ENCODE results near the gene AAGAB.
"Not testable (repeated sequence)": the region's sequence is repeated elsewhere in the genome, so short reads cannot be mapped to it uniquely, and the experiment has no call there.

DNA sequence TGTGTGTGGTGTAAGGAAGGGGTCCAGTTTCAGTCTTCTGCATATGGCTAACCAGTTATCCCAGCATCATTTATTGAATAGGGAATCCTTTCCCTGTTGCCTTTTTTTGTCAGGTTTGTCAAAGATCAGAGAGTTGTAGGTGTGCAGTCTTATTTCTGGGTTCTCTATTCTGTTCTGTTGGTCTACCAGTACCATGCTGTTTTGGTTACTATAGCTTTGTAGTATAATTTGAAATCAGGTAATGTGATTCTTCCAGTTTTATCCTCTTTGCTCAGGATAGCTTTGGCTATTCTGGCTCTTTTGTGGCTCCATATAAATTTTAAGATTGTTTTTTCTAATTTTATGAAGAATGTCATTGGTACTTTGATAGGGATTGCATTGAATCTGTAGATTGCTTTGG, 31.2 kb upstream of the AAGAB start:
- TF ChIP-seq, protein P1, sequence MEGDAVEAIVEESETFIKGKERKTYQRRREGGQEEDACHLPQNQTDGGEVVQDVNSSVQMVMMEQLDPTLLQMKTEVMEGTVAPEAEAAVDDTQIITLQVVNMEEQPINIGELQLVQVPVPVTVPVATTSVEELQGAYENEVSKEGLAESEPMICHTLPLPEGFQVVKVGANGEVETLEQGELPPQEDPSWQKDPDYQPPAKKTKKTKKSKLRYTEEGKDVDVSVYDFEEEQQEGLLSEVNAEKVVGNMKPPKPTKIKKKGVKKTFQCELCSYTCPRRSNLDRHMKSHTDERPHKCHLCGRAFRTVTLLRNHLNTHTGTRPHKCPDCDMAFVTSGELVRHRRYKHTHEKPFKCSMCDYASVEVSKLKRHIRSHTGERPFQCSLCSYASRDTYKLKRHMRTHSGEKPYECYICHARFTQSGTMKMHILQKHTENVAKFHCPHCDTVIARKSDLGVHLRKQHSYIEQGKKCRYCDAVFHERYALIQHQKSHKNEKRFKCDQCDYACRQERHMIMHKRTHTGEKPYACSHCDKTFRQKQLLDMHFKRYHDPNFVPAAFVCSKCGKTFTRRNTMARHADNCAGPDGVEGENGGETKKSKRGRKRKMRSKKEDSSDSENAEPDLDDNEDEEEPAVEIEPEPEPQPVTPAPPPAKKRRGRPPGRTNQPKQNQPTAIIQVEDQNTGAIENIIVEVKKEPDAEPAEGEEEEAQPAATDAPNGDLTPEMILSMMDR (IDR thresholded peaks at IDR 0.05) = not testable (repeated sequence)
- not testable (repeated sequence) for TF ChIP-seq POLR2A, POLR2AphosphoS5 (IDR thresholded peaks at IDR 0.05)

Data from prostate gland (tissue), 2 donors.